GM12891 (cell line): Measurements from ENCODE around the gene RHEBL1.

Source experiments
- PAX5 ChIP-seq: IDR thresholded peaks from 2 replicates; pipeline ENCODE4 v1.6.1; 2011; ENCODE audit warnings: low read length, moderate library complexity, mild to moderate bottlenecking; ENCODE audit not compliant: insufficient read depth, severe bottlenecking
- POLR2A ChIP-seq: IDR thresholded peaks from 2 replicates; pipeline ENCODE4 v1.6.1; 2011; ENCODE audit warnings: low read depth, low read length, control low read depth
- POLR2AphosphoS5 ChIP-seq: IDR thresholded peaks from 2 replicates; pipeline ENCODE4 v1.6.1; 2011; ENCODE audit warnings: low read depth, low read length, control low read depth
- POU2F2 ChIP-seq: IDR thresholded peaks from 2 replicates; pipeline ENCODE4 v1.6.1; 2011; ENCODE audit warnings: low read depth, mild to moderate bottlenecking, control low read depth, low read length, moderate library complexity
- SPI1 ChIP-seq: IDR thresholded peaks from 2 replicates; pipeline ENCODE4 v1.6.1; 2011; ENCODE audit warnings: low read depth, low read length, control low read depth
- TAF1 ChIP-seq: IDR thresholded peaks from 2 replicates; pipeline ENCODE4 v1.6.1; 2011; ENCODE audit warnings: low read depth, low read length, control low read depth

DNA sequence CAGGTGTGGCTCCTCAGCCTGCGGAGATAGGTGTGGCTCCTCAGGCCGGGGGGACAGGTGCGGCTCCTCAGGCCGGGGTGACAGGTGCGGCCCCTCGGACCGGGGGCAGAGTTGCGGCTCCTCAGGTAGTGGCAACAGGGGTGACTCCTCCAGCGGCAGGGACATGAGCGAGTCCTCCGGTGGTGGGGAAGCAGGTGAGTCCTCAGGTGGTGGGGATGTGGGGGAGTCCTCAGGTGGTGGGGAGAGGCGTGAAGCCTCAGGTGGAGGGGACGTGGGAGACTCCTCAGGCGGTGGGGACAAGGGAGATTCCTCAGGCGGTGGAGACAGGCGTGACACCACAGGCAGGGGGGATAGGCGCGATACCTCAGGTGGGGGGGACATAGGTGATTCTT, 18.4 kb downstream of the RHEBL1 start:
- TF ChIP-seq POLR2A (no peak), TAF1 (no peak), POLR2AphosphoS5 (no peak), PAX5 (no peak), POU2F2 (no peak), SPI1 (no peak)
